Daoy (cell line): Measurements from ENCODE around the gene CUL9. TPM values are rescaled to one million over a fixed set of nuclear protein-coding genes. Genes with fewer than 3 reads are reported as not detected.

Source experiments
- DNase-seq: peaks from one replicate; pipeline ENCODE4 v3.0.0-alpha.2; 2015; ENCODE audit warnings: low read depth
- total RNA-seq: library from RNA; depleted of rRNA; stranded (reverse); fragments of >200 nt; shearing (Covaris generic); gene quantifications from 2 replicates; pipeline ENCODE4 v1.2.3, GENCODE V29; 2014

Gene CUL9
- total RNA-seq, 1 experiment from 2014 or later: 23.7 TPM

GRCh38 chr6:43172104-43173007, 9.6 kb upstream of the CUL9 start:
- peak; percentile 55 for DNase-seq

GRCh38 chr6:43173591-43174262, 8.3 kb upstream of the CUL9 start:
- peak; percentile 23 for DNase-seq

- DNase-seq: peak; percentile 100
These were observed 7.5 kb upstream of the CUL9 start for GRCh38 chr6:43174263-43175112.

GRCh38 chr6:43175676-43176422, 6.1 kb upstream of the CUL9 start:
- DNase-seq: no peak

GRCh38 chr6:43176423-43176786, 5.6 kb upstream of the CUL9 start:
- DNase-seq: no peak

GRCh38 chr6:43178150-43178549, 3.8 kb upstream of the CUL9 start:
- peak; percentile 24 for DNase-seq

- DNase-seq: no peak
These were observed 2.8 kb upstream of the CUL9 start for GRCh38 chr6:43178951-43179830.

GRCh38 chr6:43180058-43180457, 1.9 kb upstream of the CUL9 start:
- no peak for DNase-seq

GRCh38 chr6:43180985-43181384, 1.0 kb upstream of the CUL9 start:
- DNase-seq: no peak

- DNase-seq: no peak
These were observed 415 bp upstream of the CUL9 start for GRCh38 chr6:43181621-43181941.

GRCh38 chr6:43183441-43183840, 1.4 kb downstream of the CUL9 start:
- no peak for DNase-seq

GRCh38 chr6:43184268-43184985, 2.4 kb downstream of the CUL9 start:
- DNase-seq: no peak

GRCh38 chr6:43185391-43185985, 3.5 kb downstream of the CUL9 start:
- no peak for DNase-seq

GRCh38 chr6:43186019-43186418, 4.0 kb downstream of the CUL9 start:
- DNase-seq: no peak

- DNase-seq: no peak
These were observed 4.7 kb downstream of the CUL9 start for GRCh38 chr6:43186706-43187105.

GRCh38 chr6:43187821-43188220, 5.8 kb downstream of the CUL9 start:
- DNase-seq: no peak

- no peak for DNase-seq
These were observed 6.4 kb downstream of the CUL9 start for GRCh38 chr6:43188426-43188825.

GRCh38 chr6:43189776-43190304, 7.8 kb downstream of the CUL9 start:
- no peak for DNase-seq

GRCh38 chr6:43192911-43193310, 10.9 kb downstream of the CUL9 start:
- DNase-seq: no peak
